ENCODE measurements around the gene DIAPH2. TPM values are rescaled to one million over a fixed set of nuclear protein-coding genes. Genes with fewer than 3 reads are reported as not detected.

DIAPH2 gene
- total and polyA plus RNA-seq, 2 donors (not counting 1 experiment from before 2014, with no cell fraction given): 16.8 to 18.5 TPM

DNA sequence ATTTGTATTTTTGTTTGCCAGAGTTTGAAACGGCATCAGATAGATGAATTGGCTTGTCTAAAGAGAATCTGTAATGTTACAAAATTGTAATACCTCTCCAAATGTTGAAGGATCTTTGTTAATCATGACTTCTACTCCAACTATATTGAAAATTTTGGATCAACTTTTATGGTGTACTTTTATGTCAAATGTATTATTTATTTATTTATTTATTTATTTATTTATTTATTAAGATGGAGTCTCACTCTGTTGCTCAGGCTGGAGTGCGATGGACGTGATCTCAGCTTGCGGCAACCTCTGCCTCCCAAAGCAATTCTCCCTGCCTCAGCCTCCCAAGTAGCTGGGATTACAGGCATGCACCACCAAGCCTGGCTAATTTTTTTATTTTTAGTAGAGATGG is 235.0 kb downstream of the DIAPH2 start:
- no peaks in the 10 kb centered on the region for H3K27me3 ChIP-seq (ENCODE audit: control insufficient read depth, insufficient read depth, low read length)
- no peaks in the 10 kb centered on the region for H4K20me1 ChIP-seq (ENCODE audit: control insufficient read depth, extremely low read depth, insufficient read depth, low read length)
- no peak overlapping the region for H3K4me3 ChIP-seq (replicated peaks in 1 of 4; ENCODE audit: control extremely low read depth in 1 of 4, insufficient read depth in 1 of 4, low read depth in 3 of 4, low read length in 4 of 4)
- no peak overlapping the region for H3K27ac ChIP-seq (ENCODE audit: insufficient read depth, low read length)
- H3K36me3 ChIP-seq (ENCODE audit: control insufficient read depth, insufficient read depth, low read length): no peaks in the 10 kb centered on the region
- no peaks in the 10 kb centered on the region for H3K9me3 ChIP-seq (ENCODE audit: control insufficient read depth, insufficient read depth, low read depth, low read length)
- no peak overlapping the region for H3K9ac ChIP-seq (ENCODE audit: insufficient read depth, low read length)
- DNase-seq (ENCODE audit: low read depth in 2 of 2): no peak
- H3K4me2 ChIP-seq (ENCODE audit: extremely low read depth, insufficient read depth, low read length): no peak overlapping the region
- no peak overlapping the region for H2AFZ ChIP-seq (ENCODE audit: low read length)
- H3K4me1 ChIP-seq (ENCODE audit: control insufficient read depth, extremely low read depth, insufficient read depth, low read length): no peaks in the 10 kb centered on the region
- TF ChIP-seq, protein P1, sequence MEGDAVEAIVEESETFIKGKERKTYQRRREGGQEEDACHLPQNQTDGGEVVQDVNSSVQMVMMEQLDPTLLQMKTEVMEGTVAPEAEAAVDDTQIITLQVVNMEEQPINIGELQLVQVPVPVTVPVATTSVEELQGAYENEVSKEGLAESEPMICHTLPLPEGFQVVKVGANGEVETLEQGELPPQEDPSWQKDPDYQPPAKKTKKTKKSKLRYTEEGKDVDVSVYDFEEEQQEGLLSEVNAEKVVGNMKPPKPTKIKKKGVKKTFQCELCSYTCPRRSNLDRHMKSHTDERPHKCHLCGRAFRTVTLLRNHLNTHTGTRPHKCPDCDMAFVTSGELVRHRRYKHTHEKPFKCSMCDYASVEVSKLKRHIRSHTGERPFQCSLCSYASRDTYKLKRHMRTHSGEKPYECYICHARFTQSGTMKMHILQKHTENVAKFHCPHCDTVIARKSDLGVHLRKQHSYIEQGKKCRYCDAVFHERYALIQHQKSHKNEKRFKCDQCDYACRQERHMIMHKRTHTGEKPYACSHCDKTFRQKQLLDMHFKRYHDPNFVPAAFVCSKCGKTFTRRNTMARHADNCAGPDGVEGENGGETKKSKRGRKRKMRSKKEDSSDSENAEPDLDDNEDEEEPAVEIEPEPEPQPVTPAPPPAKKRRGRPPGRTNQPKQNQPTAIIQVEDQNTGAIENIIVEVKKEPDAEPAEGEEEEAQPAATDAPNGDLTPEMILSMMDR (conservative IDR thresholded peaks at IDR 0.05 in 1 of 2, IDR thresholded peaks at IDR 0.05 in 1 of 2; ENCODE audit: low read depth in 1 of 2, low read length in 2 of 2): no peak
- no peak for TF ChIP-seq EZH2 (IDR thresholded peaks at IDR 0.05; ENCODE audit: low read length, missing control alignments)
- H3K79me2 ChIP-seq (ENCODE audit: control insufficient read depth, insufficient read depth, low read length): no peaks in the 10 kb centered on the region

DNA sequence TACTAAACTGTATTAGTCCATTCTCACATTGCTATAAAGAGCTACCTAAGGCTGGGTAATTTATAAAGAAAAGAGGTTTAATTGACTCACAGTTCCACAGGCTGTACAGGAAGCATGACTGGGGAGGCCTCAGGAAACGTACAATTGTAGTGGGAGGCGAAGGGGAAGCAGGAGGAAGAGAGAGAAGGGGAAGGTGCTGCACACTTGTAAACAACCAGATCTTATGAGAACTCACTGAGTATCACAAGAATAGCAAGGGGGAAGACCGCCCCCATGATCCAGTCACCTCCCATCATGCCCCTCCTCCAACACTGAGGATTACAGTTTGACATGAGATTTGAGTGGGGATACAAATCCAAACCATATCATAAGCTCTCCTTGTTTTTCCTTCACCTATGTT is 239.9 kb downstream of the DIAPH2 start:
- H2AFZ ChIP-seq (ENCODE audit: low read length): no peak overlapping the region
- H3K79me2 ChIP-seq (ENCODE audit: control insufficient read depth, insufficient read depth, low read length): no peaks in the 10 kb centered on the region
- TF ChIP-seq EZH2 (IDR thresholded peaks at IDR 0.05; ENCODE audit: low read length, missing control alignments): no peak
- TF ChIP-seq, protein P1 (conservative IDR thresholded peaks at IDR 0.05 in 1 of 2, IDR thresholded peaks at IDR 0.05 in 1 of 2; ENCODE audit: low read depth in 1 of 2, low read length in 2 of 2): no peak
- H3K9ac ChIP-seq (ENCODE audit: insufficient read depth, low read length): no peak overlapping the region
- H3K4me2 ChIP-seq (ENCODE audit: extremely low read depth, insufficient read depth, low read length): no peak overlapping the region
- H3K27me3 ChIP-seq (ENCODE audit: control insufficient read depth, insufficient read depth, low read length): no peaks in the 10 kb centered on the region
- H3K27ac ChIP-seq (ENCODE audit: insufficient read depth, low read length): no peak overlapping the region
- no peaks in the 10 kb centered on the region for H4K20me1 ChIP-seq (ENCODE audit: control insufficient read depth, extremely low read depth, insufficient read depth, low read length)
- H3K4me3 ChIP-seq (replicated peaks in 1 of 4; ENCODE audit: control extremely low read depth in 1 of 4, insufficient read depth in 1 of 4, low read depth in 3 of 4, low read length in 4 of 4): no peak overlapping the region
- no peaks in the 10 kb centered on the region for H3K36me3 ChIP-seq (ENCODE audit: control insufficient read depth, insufficient read depth, low read length)
- H3K4me1 ChIP-seq (ENCODE audit: control insufficient read depth, extremely low read depth, insufficient read depth, low read length): no peaks in the 10 kb centered on the region
- DNase-seq (ENCODE audit: low read depth in 2 of 2): no peak
- no peaks in the 10 kb centered on the region for H3K9me3 ChIP-seq (ENCODE audit: control insufficient read depth, insufficient read depth, low read depth, low read length)

DNA sequence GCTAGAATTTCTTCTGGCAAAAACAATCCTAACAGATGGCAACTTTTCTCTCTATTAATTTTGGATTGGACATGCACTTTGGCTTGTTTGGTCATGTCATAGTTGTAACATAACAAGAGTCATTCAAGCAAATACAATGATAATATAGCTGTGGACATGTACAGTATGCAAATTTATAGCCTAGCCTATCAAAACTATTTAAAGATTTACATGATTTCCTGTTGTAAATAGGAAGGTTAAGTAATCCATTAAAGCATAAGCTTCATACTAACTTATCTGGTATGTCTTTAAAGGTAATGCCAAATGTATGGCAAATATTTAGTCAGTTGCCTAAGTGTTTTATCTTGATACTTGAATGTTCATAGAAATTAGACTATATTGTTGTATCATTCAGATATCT is 244.4 kb downstream of the DIAPH2 start:
- Histone ChIP-seq H3K27ac (ENCODE audit: insufficient read depth, low read length) (no peak overlapping the region), H3K36me3 (ENCODE audit: control insufficient read depth, insufficient read depth, low read length) (no peaks in the 10 kb centered on the region), H3K4me3 (replicated peaks in 1 of 4; ENCODE audit: control extremely low read depth in 1 of 4, insufficient read depth in 1 of 4, low read depth in 3 of 4, low read length in 4 of 4) (no peak overlapping the region), H3K9me3 (ENCODE audit: control insufficient read depth, insufficient read depth, low read depth, low read length) (no peaks in the 10 kb centered on the region), H3K79me2 (ENCODE audit: control insufficient read depth, insufficient read depth, low read length) (no peaks in the 10 kb centered on the region), H3K4me2 (ENCODE audit: extremely low read depth, insufficient read depth, low read length) (no peak overlapping the region), H4K20me1 (ENCODE audit: control insufficient read depth, extremely low read depth, insufficient read depth, low read length) (no peaks in the 10 kb centered on the region), H3K4me1 (ENCODE audit: control insufficient read depth, extremely low read depth, insufficient read depth, low read length) (no peaks in the 10 kb centered on the region), H2AFZ (ENCODE audit: low read length) (no peak overlapping the region), H3K9ac (ENCODE audit: insufficient read depth, low read length) (no peak overlapping the region), H3K27me3 (ENCODE audit: control insufficient read depth, insufficient read depth, low read length) (no peaks in the 10 kb centered on the region)
- no peak for DNase-seq (ENCODE audit: low read depth in 2 of 2)
- TF ChIP-seq, protein P1 (conservative IDR thresholded peaks at IDR 0.05 in 1 of 2, IDR thresholded peaks at IDR 0.05 in 1 of 2; ENCODE audit: low read depth in 1 of 2, low read length in 2 of 2): no peak
- TF ChIP-seq EZH2 (IDR thresholded peaks at IDR 0.05; ENCODE audit: low read length, missing control alignments): no peak

All from fibroblast of lung (primary cell).